A673 (cell line): ENCODE data around the gene ITGA11. TPM values are rescaled to one million over a fixed set of nuclear protein-coding genes. Genes with fewer than 3 reads are reported as not detected.

Experiments
- BruUV-seq: library from RNA; stranded (reverse); fragments of 400-500 nt; replicated peaks from 2 replicates; lab custom pipeline; 2021; lab: Mats Ljungman, UMichigan
- CTCF ChIA-PET: fragments of 300-600 bp; sonication (Branson Sonifier 250); formaldehyde crosslinking; loops from one replicate; lab custom pipeline; 2022; ENCODE audit warnings: antibody characterized with exemption; lab: Charles Lee
- POLR2A ChIA-PET: fragments of 300-600 bp; sonication (Branson Sonifier 250); formaldehyde crosslinking; loops from one replicate; lab custom pipeline; 2022; ENCODE audit warnings: antibody characterized with exemption; ENCODE audit not compliant: low non-redundant PET; lab: Charles Lee
- DNase-seq: peaks from one replicate; pipeline ENCODE4 v3.0.0-alpha.2; 2015; ENCODE audit warnings: low spot score
- H3K27ac ChIP-seq: fragments of 200-600 bp; sonication (generic); 2 replicates; pipeline ENCODE4 v1.5.1; 2016; ENCODE audit warnings: mixed run types, low read depth, mild to moderate bottlenecking, mixed read lengths, antibody characterized with exemption, low read length; ENCODE audit not compliant: poor library complexity, severe bottlenecking
- H3K27me3 ChIP-seq: fragments of 200-600 bp; sonication (generic); replicated peaks from 2 replicates; pipeline ENCODE4 v1.6.1; 2017; ENCODE audit warnings: mixed run types, low read depth, mild to moderate bottlenecking, mixed read lengths, antibody characterized with exemption, low read length; ENCODE audit not compliant: insufficient read depth, poor library complexity
- H3K36me3 ChIP-seq: fragments of 200-600 bp; sonication (generic); 2 replicates; pipeline ENCODE4 v1.6.1; 2016; ENCODE audit warnings: mixed run types, mild to moderate bottlenecking, mixed read lengths, antibody characterized with exemption, low read length; ENCODE audit not compliant: insufficient read depth, poor library complexity, severe bottlenecking
- H3K4me1 ChIP-seq: fragments of 200-600 bp; sonication (generic); 2 replicates; pipeline ENCODE4 v1.6.1; 2017; ENCODE audit warnings: mixed run types, mild to moderate bottlenecking, mixed read lengths, antibody characterized with exemption, low read length; ENCODE audit not compliant: insufficient read depth, poor library complexity, severe bottlenecking
- H3K4me3 ChIP-seq: fragments of 200-600 bp; sonication (generic); 2 replicates; pipeline ENCODE4 v1.5.1; 2016; ENCODE audit warnings: low read depth, mixed run types, mild to moderate bottlenecking, mixed read lengths, low read length; ENCODE audit not compliant: poor library complexity, severe bottlenecking
- H3K9me3 ChIP-seq: fragments of 200-600 bp; sonication (generic); 2 replicates; pipeline ENCODE4 v1.6.1; 2016; ENCODE audit warnings: mixed run types, low read depth, mild to moderate bottlenecking, mixed read lengths, antibody characterized with exemption, low read length; ENCODE audit not compliant: poor library complexity, severe bottlenecking
- EZH2 ChIP-seq: fragments of 200-600 bp; sonication (generic); IDR thresholded peaks from 2 replicates; pipeline ENCODE4 v1.6.1; 2017; ENCODE audit warnings: borderline replicate concordance, low read depth, mild to moderate bottlenecking, mixed read lengths, antibody characterized with exemption, low read length; ENCODE audit not compliant: poor library complexity, severe bottlenecking
- intact Hi-C: fragments of 100-400 bp; cut with micrococcal nuclease; formaldehyde crosslinking; loops from one replicate; pipeline ENCODE4 v1.10.0; 2022; ENCODE audit not compliant: unreplicated experiment
- total RNA-seq: library from RNA; stranded (reverse); gene quantifications from 2 replicates; pipeline ENCODE4 v1.2.3, GENCODE V29; 2021
- TF ChIP-seq, protein P1 (sequence below): fragments of 300-800, 200-600 bp; sonication (generic); conservative IDR thresholded peaks from 2 replicates; pipeline ENCODE4 v1.5.1; 2017; ENCODE audit warnings: low read depth, mild to moderate bottlenecking, antibody characterized with exemption, low read length, moderate library complexity, mixed read lengths

ITGA11 gene
- total RNA-seq, 1 experiment from 2014 or later, result 0.45 TPM

DNA sequence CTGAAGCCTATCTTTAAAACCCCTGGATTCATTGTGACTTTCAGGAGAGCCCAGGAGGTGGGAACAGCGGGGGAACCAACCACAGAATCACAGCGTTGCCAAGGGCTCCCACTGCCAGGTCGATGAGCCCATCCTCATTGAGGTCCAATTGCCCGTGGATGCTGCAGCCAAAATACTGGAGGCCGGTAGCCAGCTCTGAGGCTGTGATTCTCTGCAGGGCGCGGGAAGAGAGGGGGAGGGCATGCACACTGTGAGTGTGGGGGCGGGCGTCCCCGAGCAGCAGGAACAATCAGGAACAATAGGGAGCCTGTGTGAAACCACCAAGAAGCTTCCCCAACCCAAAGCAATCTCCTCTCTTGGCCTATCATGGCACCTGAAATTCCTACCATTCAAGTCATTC lies 101.1 kb downstream of the ITGA11 start:
- no peaks in the 10 kb centered on the region for H3K9me3 ChIP-seq
- no peaks in the 10 kb centered on the region for H3K36me3 ChIP-seq
- peaks cover 3% of the 10 kb centered on the region for H3K4me1 ChIP-seq
- no peak overlapping the region for H3K27ac ChIP-seq
- no peak overlapping the region for H3K4me3 ChIP-seq
- TF ChIP-seq EZH2, result no peak
- TF ChIP-seq, protein P1, sequence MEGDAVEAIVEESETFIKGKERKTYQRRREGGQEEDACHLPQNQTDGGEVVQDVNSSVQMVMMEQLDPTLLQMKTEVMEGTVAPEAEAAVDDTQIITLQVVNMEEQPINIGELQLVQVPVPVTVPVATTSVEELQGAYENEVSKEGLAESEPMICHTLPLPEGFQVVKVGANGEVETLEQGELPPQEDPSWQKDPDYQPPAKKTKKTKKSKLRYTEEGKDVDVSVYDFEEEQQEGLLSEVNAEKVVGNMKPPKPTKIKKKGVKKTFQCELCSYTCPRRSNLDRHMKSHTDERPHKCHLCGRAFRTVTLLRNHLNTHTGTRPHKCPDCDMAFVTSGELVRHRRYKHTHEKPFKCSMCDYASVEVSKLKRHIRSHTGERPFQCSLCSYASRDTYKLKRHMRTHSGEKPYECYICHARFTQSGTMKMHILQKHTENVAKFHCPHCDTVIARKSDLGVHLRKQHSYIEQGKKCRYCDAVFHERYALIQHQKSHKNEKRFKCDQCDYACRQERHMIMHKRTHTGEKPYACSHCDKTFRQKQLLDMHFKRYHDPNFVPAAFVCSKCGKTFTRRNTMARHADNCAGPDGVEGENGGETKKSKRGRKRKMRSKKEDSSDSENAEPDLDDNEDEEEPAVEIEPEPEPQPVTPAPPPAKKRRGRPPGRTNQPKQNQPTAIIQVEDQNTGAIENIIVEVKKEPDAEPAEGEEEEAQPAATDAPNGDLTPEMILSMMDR, result no peak
- ChIA-PET CTCF (no interaction called here), POLR2A (no interaction called here)
- H3K27me3 ChIP-seq, result no peaks in the 10 kb centered on the region
- peak; percentile 33 for DNase-seq
- intact Hi-C loops, result no loop called here
- no TSS peak for BruUV-seq

- Histone ChIP-seq H3K27ac (no peak overlapping the region), H3K9me3 (no peaks in the 10 kb centered on the region), H3K4me1 (peaks cover 3% of the 10 kb centered on the region), H3K4me3 (no peak overlapping the region), H3K27me3 (no peaks in the 10 kb centered on the region), H3K36me3 (no peaks in the 10 kb centered on the region)
- CTCF ChIA-PET, result no interaction called here
- no peak for DNase-seq
- intact Hi-C loops, result no loop called here
- POLR2A ChIA-PET, result no interaction called here
- BruUV-seq, result no TSS peak
- no peak for TF ChIP-seq EZH2
- TF ChIP-seq, protein P1, result no peak
These were observed 101.5 kb downstream of the ITGA11 start for GRCh38 chr15:68330416-68330815.

GRCh38 chr15:68328964-68329363 lies 103.0 kb downstream of the ITGA11 start:
- intact Hi-C loops, result no loop called here
- Histone ChIP-seq H3K27me3 (no peaks in the 10 kb centered on the region), H3K9me3 (no peaks in the 10 kb centered on the region), H3K27ac (no peak overlapping the region), H3K4me3 (no peak overlapping the region), H3K4me1 (peaks cover 3% of the 10 kb centered on the region), H3K36me3 (no peaks in the 10 kb centered on the region)
- TF ChIP-seq EZH2, result no peak
- TF ChIP-seq, protein P1, result no peak
- no peak for DNase-seq
- ChIA-PET POLR2A (no interaction called here), CTCF (no interaction called here)
- no TSS peak for BruUV-seq
